HFFc6 (cell line): Measurements from ENCODE around the gene MEGF9. TPM values are rescaled to one million over a fixed set of nuclear protein-coding genes. Genes with fewer than 3 reads are reported as not detected.

Experiments
- DNase-seq: peaks from one replicate; pipeline ENCODE4 v3.0.0-alpha.2; 2018
- H3K27ac Mint-ChIP-seq: 2 replicates; pipeline ENCODE4 v1.8.0; 2020; ENCODE audit warnings: mild to moderate bottlenecking, mixed read lengths
- H3K27me3 Mint-ChIP-seq: 2 replicates; pipeline ENCODE4 v1.8.0; 2021; ENCODE audit warnings: mild to moderate bottlenecking, moderate library complexity, mixed read lengths; ENCODE audit not compliant: insufficient read depth
- H3K36me3 Mint-ChIP-seq: 2 replicates; pipeline ENCODE4 v1.8.0; 2021; ENCODE audit warnings: low read depth, mixed read lengths
- H3K4me1 Mint-ChIP-seq: 2 replicates; pipeline ENCODE4 v1.8.0; 2020; ENCODE audit warnings: low read depth, mixed read lengths
- H3K4me3 Mint-ChIP-seq: 2 replicates; pipeline ENCODE4 v1.8.0; 2020; ENCODE audit warnings: mild to moderate bottlenecking, moderate library complexity, mixed read lengths
- H3K9me3 Mint-ChIP-seq: 2 replicates; pipeline ENCODE4 v1.8.0; 2020; ENCODE audit warnings: mild to moderate bottlenecking, mixed read lengths
- CTCF ChIP-seq: fragments of 200-600 bp; sonication (generic); IDR thresholded peaks from 2 replicates; pipeline ENCODE4 v1.5.0; 2021; ENCODE audit warnings: antibody characterized with exemption, mild to moderate bottlenecking
- total RNA-seq, 6 experiments: library from RNA; stranded (reverse); fragmentation: NEBNext Ultra II Directional; extraction: Animal tissue kit (Norgen Biotek cat#: 25700); gene quantifications; 2 replicates in 1 of 6; 3 replicates in 5 of 6; pipeline ENCODE4 v1.2.3, GENCODE V29; 2021

Gene MEGF9
- total RNA-seq, 6 experiments from 2014 or later = 5.1 to 9.8 (median 8.8) TPM

GRCh38 chr9:120729791-120730241 lies 15.5 kb upstream of the MEGF9 start:
- TF ChIP-seq CTCF = peak; percentile 58
- Mint-ChIP-seq H3K4me3 (no peak overlapping the region), H3K9me3 (no peaks in the 10 kb centered on the region), H3K27me3 (peaks cover 4% of the 10 kb centered on the region; the same call in 1 of the 2 replicates), H3K27ac (no peak overlapping the region), H3K4me1 (peaks cover 31% of the 10 kb centered on the region), H3K36me3 (no peaks in the 10 kb centered on the region)
- DNase-seq = no peak

GRCh38 chr9:120726484-120726883 lies 12.2 kb upstream of the MEGF9 start:
- peaks cover 29% of the 10 kb centered on the region for H3K4me1 Mint-ChIP-seq
- H3K27me3 Mint-ChIP-seq = no peaks in the 10 kb centered on the region; the same call in 1 of the 2 replicates
- TF ChIP-seq CTCF = no peak
- H3K36me3 Mint-ChIP-seq = no peaks in the 10 kb centered on the region
- DNase-seq = no peak
- H3K4me3 Mint-ChIP-seq = no peak overlapping the region
- H3K27ac Mint-ChIP-seq = no peak overlapping the region
- no peaks in the 10 kb centered on the region for H3K9me3 Mint-ChIP-seq

- Mint-ChIP-seq H3K27me3 (no peaks in the 10 kb centered on the region; the same call in 1 of the 2 replicates), H3K27ac (no peak overlapping the region), H3K36me3 (no peaks in the 10 kb centered on the region), H3K4me1 (peaks cover 23% of the 10 kb centered on the region), H3K9me3 (no peaks in the 10 kb centered on the region), H3K4me3 (no peak overlapping the region)
- no peak for DNase-seq
- no peak for TF ChIP-seq CTCF
Observed at GRCh38 chr9:120725907-120726306, 11.6 kb upstream of the MEGF9 start.

- DNase-seq = no peak
- no peaks in the 10 kb centered on the region for H3K36me3 Mint-ChIP-seq
- TF ChIP-seq CTCF = no peak
- H3K9me3 Mint-ChIP-seq = no peaks in the 10 kb centered on the region
- peaks cover 13% of the 10 kb centered on the region for H3K4me1 Mint-ChIP-seq
- no peak overlapping the region for H3K4me3 Mint-ChIP-seq
- no peak overlapping the region for H3K27ac Mint-ChIP-seq
- no peaks in the 10 kb centered on the region for H3K27me3 Mint-ChIP-seq
Observed at GRCh38 chr9:120724757-120725400, 10.6 kb upstream of the MEGF9 start.

- Mint-ChIP-seq H3K27ac (peak overlapping the region; percentile 8; the same call in 1 of the 2 replicates), H3K27me3 (no peaks in the 10 kb centered on the region; the same call in 1 of the 2 replicates), H3K4me3 (no peak overlapping the region), H3K9me3 (no peaks in the 10 kb centered on the region), H3K4me1 (peaks cover 8% of the 10 kb centered on the region; the same call in 1 of the 2 replicates), H3K36me3 (no peaks in the 10 kb centered on the region)
- no peak for TF ChIP-seq CTCF
- DNase-seq = no peak
Observed at GRCh38 chr9:120723565-120723964, 9.3 kb upstream of the MEGF9 start.
